ENCODE data around the gene CLRN3. TPM values are rescaled to one million over a fixed set of nuclear protein-coding genes. Genes with fewer than 3 reads are reported as not detected.
A peak's percentile ranks its signal among the peaks of the same experiment; 100 is the strongest.

The CLRN3 gene
- total RNA-seq, 2 experiments from 2014 or later, result not detected

GRCh38 chr10:127871631-127872010 is 21.1 kb downstream of the CLRN3 start:
- H3K4me3 Mint-ChIP-seq, result no peak overlapping the region

GRCh38 chr10:127869329-127869728 is 23.4 kb downstream of the CLRN3 start:
- POLR2A ChIA-PET, result no interaction called here
- DNase-seq, result no peak
- H3K4me1 Mint-ChIP-seq, result no peaks in the 10 kb centered on the region
- H3K27me3 Mint-ChIP-seq, result peaks cover 37% of the 10 kb centered on the region
- H3K27ac Mint-ChIP-seq, result no peak overlapping the region
- H3K4me3 Mint-ChIP-seq, result no peak overlapping the region
- no peak for ATAC-seq (ENCODE audit: low read depth)
- H3K9me3 Mint-ChIP-seq, result no peaks in the 10 kb centered on the region
- no peaks in the 10 kb centered on the region for H3K36me3 Mint-ChIP-seq

More at GRCh38 chr10:127871631-127872010, 21.1 kb downstream of the CLRN3 start:
- H3K27me3 Mint-ChIP-seq, result peaks cover 36% of the 10 kb centered on the region
- DNase-seq, result no peak
- no peak overlapping the region for H3K27ac Mint-ChIP-seq
- no peaks in the 10 kb centered on the region for H3K36me3 Mint-ChIP-seq
- POLR2A ChIA-PET, result no interaction called here
- H3K4me1 Mint-ChIP-seq, result no peaks in the 10 kb centered on the region
- H3K9me3 Mint-ChIP-seq, result no peaks in the 10 kb centered on the region
- ATAC-seq (ENCODE audit: low read depth), result no peak

GRCh38 chr10:127867805-127868204 is 24.9 kb downstream of the CLRN3 start:
- POLR2A ChIA-PET, result no interaction called here
- DNase-seq (no peak), ATAC-seq (ENCODE audit: low read depth) (no peak)
- Mint-ChIP-seq H3K9me3 (no peaks in the 10 kb centered on the region), H3K4me3 (no peak overlapping the region), H3K4me1 (peaks cover under 1% of the 10 kb centered on the region), H3K27me3 (peaks cover 37% of the 10 kb centered on the region), H3K27ac (no peak overlapping the region), H3K36me3 (no peaks in the 10 kb centered on the region)

GRCh38 chr10:127866276-127867013 is 26.3 kb downstream of the CLRN3 start:
- DNase-seq, result no peak
- Mint-ChIP-seq H3K36me3 (no peaks in the 10 kb centered on the region), H3K4me1 (peaks cover 1% of the 10 kb centered on the region), H3K4me3 (no peak overlapping the region), H3K27me3 (peaks cover 32% of the 10 kb centered on the region), H3K9me3 (no peaks in the 10 kb centered on the region), H3K27ac (no peak overlapping the region)
- ATAC-seq (ENCODE audit: low read depth), result no peak
- POLR2A ChIA-PET, result no interaction called here

GRCh38 chr10:127863231-127863825 is 29.4 kb downstream of the CLRN3 start:
- no peak overlapping the region for H3K4me3 Mint-ChIP-seq
- POLR2A ChIA-PET, result no interaction called here
- H3K9me3 Mint-ChIP-seq, result no peaks in the 10 kb centered on the region
- DNase-seq (no peak), ATAC-seq (ENCODE audit: low read depth) (no peak)
- no peaks in the 10 kb centered on the region for H3K36me3 Mint-ChIP-seq
- no peak overlapping the region for H3K27ac Mint-ChIP-seq
- H3K27me3 Mint-ChIP-seq, result peaks cover 13% of the 10 kb centered on the region
- peaks cover 1% of the 10 kb centered on the region for H3K4me1 Mint-ChIP-seq

GRCh38 chr10:127860592-127860991 is 32.1 kb downstream of the CLRN3 start:
- no peak for DNase-seq
- H3K9me3 Mint-ChIP-seq, result no peaks in the 10 kb centered on the region
- H3K4me3 Mint-ChIP-seq, result no peak overlapping the region
- H3K4me1 Mint-ChIP-seq, result peaks cover 1% of the 10 kb centered on the region
- no peak overlapping the region for H3K27ac Mint-ChIP-seq
- H3K27me3 Mint-ChIP-seq, result peaks cover 5% of the 10 kb centered on the region
- H3K36me3 Mint-ChIP-seq, result no peaks in the 10 kb centered on the region
- ATAC-seq (ENCODE audit: low read depth), result no peak
- POLR2A ChIA-PET, result no interaction called here

GRCh38 chr10:127855976-127856375 is 36.8 kb downstream of the CLRN3 start:
- no peak overlapping the region for H3K4me3 Mint-ChIP-seq
- ATAC-seq (ENCODE audit: low read depth), result no peak
- H3K27me3 Mint-ChIP-seq, result peaks cover 8% of the 10 kb centered on the region
- no peaks in the 10 kb centered on the region for H3K9me3 Mint-ChIP-seq
- H3K27ac Mint-ChIP-seq, result no peak overlapping the region
- no peaks in the 10 kb centered on the region for H3K36me3 Mint-ChIP-seq
- POLR2A ChIA-PET, result no interaction called here
- H3K4me1 Mint-ChIP-seq, result peaks cover 2% of the 10 kb centered on the region
- no peak for DNase-seq

- H3K4me3 Mint-ChIP-seq, result no peak overlapping the region
- no peak for DNase-seq
- ATAC-seq (ENCODE audit: low read depth), result no peak
- H3K4me1 Mint-ChIP-seq, result peaks cover 2% of the 10 kb centered on the region
- POLR2A ChIA-PET, result no interaction called here
- H3K27me3 Mint-ChIP-seq, result peaks cover 8% of the 10 kb centered on the region
- H3K9me3 Mint-ChIP-seq, result no peaks in the 10 kb centered on the region
- no peak overlapping the region for H3K27ac Mint-ChIP-seq
- H3K36me3 Mint-ChIP-seq, result no peaks in the 10 kb centered on the region
Measured at GRCh38 chr10:127855591-127855881, 37.2 kb downstream of the CLRN3 start.

- H3K9me3 Mint-ChIP-seq, result no peaks in the 10 kb centered on the region
- no peak for DNase-seq
- no peak overlapping the region for H3K4me3 Mint-ChIP-seq
- H3K4me1 Mint-ChIP-seq, result peaks cover 2% of the 10 kb centered on the region
- ATAC-seq (ENCODE audit: low read depth), result no peak
- POLR2A ChIA-PET, result interaction anchor here (0.7 kb wide), 1 partner anchor 154 kb away, joined by 3 read pairs; no protein-coding TSS in a partner anchor
- peaks cover 8% of the 10 kb centered on the region for H3K27me3 Mint-ChIP-seq
- no peaks in the 10 kb centered on the region for H3K36me3 Mint-ChIP-seq
- H3K27ac Mint-ChIP-seq, result no peak overlapping the region
Measured at GRCh38 chr10:127854769-127855590, 37.8 kb downstream of the CLRN3 start.

GRCh38 chr10:127853868-127854768 is 38.6 kb downstream of the CLRN3 start:
- Mint-ChIP-seq H3K36me3 (no peaks in the 10 kb centered on the region), H3K4me1 (peaks cover 2% of the 10 kb centered on the region), H3K27ac (no peak overlapping the region), H3K27me3 (peaks cover 8% of the 10 kb centered on the region), H3K4me3 (no peak overlapping the region), H3K9me3 (no peaks in the 10 kb centered on the region)
- DNase-seq (peak; percentile 57), ATAC-seq (ENCODE audit: low read depth) (peak; percentile 72)
- POLR2A ChIA-PET, result interaction anchor here (0.7 kb wide), 1 partner anchor 155 kb away, joined by 3 read pairs; no protein-coding TSS in a partner anchor

- DNase-seq (no peak), ATAC-seq (ENCODE audit: low read depth) (no peak)
- POLR2A ChIA-PET, result no interaction called here
- peaks cover 8% of the 10 kb centered on the region for H3K27me3 Mint-ChIP-seq
- H3K9me3 Mint-ChIP-seq, result peaks cover 1% of the 10 kb centered on the region
- H3K4me1 Mint-ChIP-seq, result peaks cover 2% of the 10 kb centered on the region
- no peak overlapping the region for H3K27ac Mint-ChIP-seq
- H3K4me3 Mint-ChIP-seq, result no peak overlapping the region
- no peaks in the 10 kb centered on the region for H3K36me3 Mint-ChIP-seq
Measured at GRCh38 chr10:127852456-127852855, 40.3 kb downstream of the CLRN3 start.

GRCh38 chr10:127851661-127852194 is 41.0 kb downstream of the CLRN3 start:
- POLR2A ChIA-PET, result no interaction called here
- H3K4me1 Mint-ChIP-seq, result peaks cover 2% of the 10 kb centered on the region
- no peak overlapping the region for H3K27ac Mint-ChIP-seq
- ATAC-seq (ENCODE audit: low read depth) (no peak), DNase-seq (no peak)
- H3K9me3 Mint-ChIP-seq, result peaks cover 1% of the 10 kb centered on the region
- no peaks in the 10 kb centered on the region for H3K36me3 Mint-ChIP-seq
- no peak overlapping the region for H3K4me3 Mint-ChIP-seq
- H3K27me3 Mint-ChIP-seq, result peaks cover 8% of the 10 kb centered on the region

- H3K27me3 Mint-ChIP-seq, result peaks cover 7% of the 10 kb centered on the region
- ATAC-seq (ENCODE audit: low read depth), result no peak
- H3K4me3 Mint-ChIP-seq, result no peak overlapping the region
- no peak for DNase-seq
- no peaks in the 10 kb centered on the region for H3K36me3 Mint-ChIP-seq
- H3K4me1 Mint-ChIP-seq, result peaks cover 2% of the 10 kb centered on the region
- POLR2A ChIA-PET, result no interaction called here
- no peak overlapping the region for H3K27ac Mint-ChIP-seq
- H3K9me3 Mint-ChIP-seq, result peaks cover 1% of the 10 kb centered on the region
Measured at GRCh38 chr10:127850944-127851343, 41.8 kb downstream of the CLRN3 start.
